Epithelial cell of esophagus (primary cell): ENCODE data around the gene RASGRF2.

Source experiments
- DNase-seq: peaks from one replicate; pipeline ENCODE4 v3.0.0; 2010; ENCODE audit warnings: low read depth
- H3K4me3 ChIP-seq: 2 replicates; pipeline ENCODE4 v1.5.1; 2011; ENCODE audit warnings: mild to moderate bottlenecking, low read length, control low read depth
- CTCF ChIP-seq: IDR thresholded peaks from 2 replicates; pipeline ENCODE4 v1.5.1; 2011; ENCODE audit warnings: low read depth, mild to moderate bottlenecking, low read length, control low read depth, inconsistent platforms; ENCODE audit not compliant: insufficient read depth; ENCODE audit errors: missing control alignments

RASGRF2 gene

GRCh38 chr5:81068635-81069034 lies 108.5 kb downstream of the RASGRF2 start:
- DNase-seq = no peak
- no peak for TF ChIP-seq CTCF

GRCh38 chr5:81069990-81070389 lies 109.8 kb downstream of the RASGRF2 start:
- TF ChIP-seq CTCF = no peak
- H3K4me3 ChIP-seq = no peak overlapping the region
- DNase-seq = no peak

More at GRCh38 chr5:81068635-81069034, 108.5 kb downstream of the RASGRF2 start:
- H3K4me3 ChIP-seq = no peak overlapping the region

- TF ChIP-seq CTCF = no peak
- no peak overlapping the region for H3K4me3 ChIP-seq
- no peak for DNase-seq
Measured at GRCh38 chr5:81070571-81071255, 110.5 kb downstream of the RASGRF2 start.

GRCh38 chr5:81075041-81075440 lies 114.9 kb downstream of the RASGRF2 start:
- no peak for DNase-seq
- H3K4me3 ChIP-seq = no peak overlapping the region
- TF ChIP-seq CTCF = no peak

- no peak for TF ChIP-seq CTCF
- H3K4me3 ChIP-seq = no peak overlapping the region
- DNase-seq = no peak
Measured at GRCh38 chr5:81077105-81077504, 116.9 kb downstream of the RASGRF2 start.

GRCh38 chr5:81078930-81079329 lies 118.8 kb downstream of the RASGRF2 start:
- DNase-seq = no peak

More at GRCh38 chr5:81078930-81079329, 118.8 kb downstream of the RASGRF2 start:
- TF ChIP-seq CTCF = no peak
- H3K4me3 ChIP-seq = no peak overlapping the region
